Panc1 (cell line): ENCODE measurements around the gene FBXL5.

Experiments
- CTCF ChIP-seq: fragments of 450-650 bp; IDR thresholded peaks from 2 replicates; pipeline ENCODE4 v1.5.1; 2017; ENCODE audit warnings: mild to moderate bottlenecking
- POLR2AphosphoS5 ChIP-seq: IDR thresholded peaks from 2 replicates; pipeline ENCODE4 v1.6.1; 2012; ENCODE audit warnings: mild to moderate bottlenecking, low read depth, low read length, moderate library complexity
- SIN3A ChIP-seq: IDR thresholded peaks from 2 replicates; pipeline ENCODE4 v1.6.1; 2012; ENCODE audit warnings: low read depth, mild to moderate bottlenecking, low read length, moderate library complexity, borderline replicate concordance; ENCODE audit not compliant: insufficient read depth

- TF ChIP-seq CTCF = no peak
- no peak for TF ChIP-seq POLR2AphosphoS5
- no peak for TF ChIP-seq SIN3A
Measured at GRCh38 chr4:15674046-15674445, 18.9 kb upstream of the FBXL5 start.
